Measurements from ENCODE around the gene EML1.
A peak's percentile ranks its signal among the peaks of the same experiment; 100 is the strongest.

Gene EML1

DNA sequence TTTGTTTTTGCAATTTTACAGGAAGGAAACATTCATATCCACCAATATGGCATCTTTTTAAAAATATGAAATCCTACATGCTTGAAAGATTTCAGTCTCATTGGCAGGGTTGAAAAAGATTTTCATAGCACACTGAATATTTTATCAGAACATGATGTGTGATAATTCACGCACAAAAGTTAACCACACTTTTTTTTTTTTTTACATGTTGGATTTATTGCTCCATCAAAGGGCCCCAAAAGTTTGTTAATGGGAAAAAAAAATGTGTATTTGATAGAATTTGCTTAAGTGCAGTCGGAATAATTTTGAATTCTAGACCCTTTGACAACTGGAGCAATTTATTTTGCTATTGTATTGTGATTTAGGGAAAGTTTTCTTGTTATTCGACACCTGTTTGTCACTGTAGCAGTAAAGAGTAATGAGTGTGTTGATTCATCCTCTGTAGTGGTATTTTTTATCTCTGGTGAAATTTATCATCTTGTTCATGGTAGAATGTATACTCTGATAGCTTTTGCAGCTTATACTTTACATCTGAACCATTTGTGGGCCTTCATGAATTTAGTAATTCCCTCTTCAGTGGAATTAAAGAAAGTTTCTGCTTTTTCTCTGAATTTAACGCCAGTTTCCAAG lies 1.1 kb downstream of the EML1 start:
- intact Hi-C loops (cut with DNase I), result no loop called here
- no peak for DNase-seq

DNA sequence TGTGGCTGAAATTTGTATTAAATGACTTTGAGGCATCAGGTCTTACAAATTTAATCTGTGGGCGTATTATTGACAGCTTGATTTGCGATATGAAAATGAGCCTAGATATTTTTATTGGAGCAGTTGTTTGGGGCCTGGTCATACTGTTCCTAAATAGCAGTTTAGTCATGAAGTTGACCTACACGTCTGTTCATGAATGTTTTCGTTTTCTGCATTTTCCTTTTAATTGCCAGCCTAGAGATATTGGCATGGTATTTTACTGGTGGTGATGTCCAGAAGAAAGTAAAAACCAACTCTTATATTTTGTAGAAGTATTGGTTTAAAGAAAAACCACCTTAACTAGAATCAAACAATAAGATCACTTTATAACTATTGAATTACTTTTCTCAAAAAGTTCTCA lies 1.8 kb downstream of the EML1 start:
- DNase-seq, result peak in 1 of 42 donors; percentile 0
- intact Hi-C loops (cut with DNase I), result loop anchor here (5.0 kb wide), 1 partner anchor 63 kb away; no protein-coding TSS in a partner anchor

DNA sequence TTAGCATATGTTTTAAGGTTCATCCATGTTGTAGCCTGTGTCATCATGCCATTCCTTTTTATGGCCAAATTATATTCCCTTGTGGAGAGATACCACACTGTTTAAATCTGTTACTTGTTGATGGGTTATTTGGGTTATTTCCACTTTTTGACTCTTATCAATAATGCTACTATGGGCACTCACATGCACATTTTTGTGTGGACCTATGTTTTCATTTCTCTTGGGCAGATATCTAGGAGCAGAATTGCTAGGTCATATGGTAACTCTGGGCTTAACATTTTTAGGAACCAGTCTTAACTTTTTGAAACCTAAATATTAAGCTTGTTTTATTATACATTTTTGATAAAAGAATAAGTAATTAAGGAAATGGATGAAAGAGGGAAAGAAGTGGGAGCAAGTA lies 4.0 kb downstream of the EML1 start:
- intact Hi-C loops (cut with DNase I), result loop anchor here (5.0 kb wide), 1 partner anchor 65 kb away; no protein-coding TSS in a partner anchor
- no peak for DNase-seq

DNA sequence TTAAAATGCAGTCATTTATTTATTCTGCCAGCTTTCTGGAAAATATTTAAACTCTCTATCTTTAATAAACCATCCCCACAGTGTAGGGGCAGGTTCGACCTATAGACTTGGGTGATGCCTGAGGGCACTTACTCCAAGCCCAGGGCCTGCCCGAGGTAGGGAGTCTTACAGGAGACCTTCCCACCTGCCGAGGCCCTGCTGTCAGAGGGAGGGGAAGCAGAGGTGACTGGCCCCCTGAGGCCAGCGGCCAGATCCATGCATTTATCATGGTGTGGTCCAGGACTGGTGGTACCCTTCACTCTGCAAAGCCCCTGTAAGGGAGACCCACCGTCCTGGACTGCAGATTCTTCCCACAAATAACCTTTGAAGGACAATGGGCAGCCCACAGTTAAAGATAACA lies 7.6 kb downstream of the EML1 start:
- DNase-seq, result peak in 4 of 42 donors; percentile 5 to 18 (median 10)
- intact Hi-C loops (cut with DNase I), result no loop called here

DNA sequence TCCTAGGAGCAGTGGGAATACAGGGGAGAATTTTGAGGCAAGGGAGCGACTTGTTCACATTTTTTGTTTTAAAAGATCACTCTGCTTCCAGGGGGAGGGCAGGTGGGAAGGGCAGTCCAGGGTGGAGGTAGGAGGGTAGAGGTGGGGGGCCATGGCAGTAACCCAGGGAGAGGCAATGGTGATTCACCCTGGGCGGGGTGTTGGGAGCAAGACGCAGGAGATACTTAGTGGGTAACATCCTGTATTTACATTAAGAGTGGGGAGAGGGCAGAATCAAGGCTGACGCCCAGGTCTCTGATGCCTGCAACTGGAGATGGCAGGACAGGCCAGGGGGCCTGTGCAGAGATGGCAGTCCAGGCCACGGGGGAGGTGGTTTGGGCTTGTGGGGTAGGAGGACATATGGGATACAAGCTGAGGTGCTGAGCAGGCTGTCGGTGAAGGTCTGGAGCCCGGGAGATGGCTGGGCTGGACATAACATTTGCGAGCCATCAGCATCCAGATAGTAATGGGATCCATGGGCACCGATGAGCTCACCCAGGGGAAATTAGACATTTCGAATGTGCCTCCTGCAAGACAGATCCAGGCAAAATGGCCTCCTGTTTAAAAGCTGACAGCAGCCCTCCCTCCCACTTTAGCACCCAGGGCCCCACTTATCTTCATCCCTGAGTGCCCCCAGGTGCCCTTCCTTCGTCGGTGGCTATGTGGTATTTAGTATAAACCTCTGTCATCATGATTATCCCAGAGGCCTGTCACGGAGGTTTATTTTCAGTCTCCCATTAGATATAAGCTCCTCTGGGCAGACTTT lies 9.3 kb downstream of the EML1 start:
- peak in 1 of 42 donors; percentile 29 for DNase-seq
- intact Hi-C loops (cut with DNase I), result no loop called here

DNA sequence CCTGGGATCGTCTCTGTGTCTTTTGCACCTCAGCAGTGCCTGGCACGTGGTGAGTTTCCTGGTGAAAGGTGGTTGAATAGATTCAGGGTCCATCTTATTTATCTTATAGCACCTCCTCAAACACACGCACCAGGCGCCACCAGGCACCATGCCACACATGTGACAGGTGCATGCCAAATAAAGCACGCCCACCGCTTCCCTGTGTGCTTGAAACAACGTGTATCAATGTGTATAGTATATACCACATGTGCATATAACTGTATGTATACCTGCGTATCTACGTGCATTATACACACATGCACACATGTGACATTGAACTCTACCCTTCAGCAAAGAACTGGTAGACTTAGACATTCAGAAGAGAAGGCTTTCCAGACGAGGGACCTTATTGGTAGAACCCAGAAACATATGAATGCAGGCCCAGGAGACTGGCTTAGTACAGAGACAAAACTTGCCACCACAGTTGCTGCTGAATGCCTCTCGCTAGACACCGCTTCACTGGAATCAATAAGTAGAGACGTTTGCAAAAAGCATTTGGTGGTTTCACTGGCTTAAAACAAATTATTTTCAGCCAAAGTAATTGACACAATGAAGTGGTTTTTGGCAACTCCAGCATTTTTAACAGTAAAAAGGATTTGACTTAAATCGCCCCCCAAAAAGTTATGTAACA lies 10.0 kb downstream of the EML1 start:
- intact Hi-C loops (cut with DNase I), result no loop called here
- peak in 3 of 42 donors; percentile 3 to 33 (median 7) for DNase-seq

DNA sequence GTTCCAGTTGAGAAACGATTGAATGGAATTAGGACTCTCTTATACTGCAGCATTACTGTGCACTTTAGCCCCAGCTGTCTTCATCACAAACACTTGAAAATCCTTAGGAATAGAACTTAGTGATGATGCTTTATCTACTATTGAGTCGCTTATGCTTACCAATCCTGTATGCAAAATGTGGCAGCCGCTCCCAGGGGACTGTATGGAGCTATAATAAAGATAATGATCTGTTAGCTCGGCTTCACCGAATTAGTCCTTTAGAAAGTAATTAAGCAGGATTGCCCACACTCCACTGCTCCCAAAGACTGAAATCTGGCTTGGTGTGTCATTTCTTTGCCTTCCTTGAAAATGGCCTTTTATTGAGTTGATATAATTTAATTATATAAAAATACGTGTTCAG lies 10.6 kb downstream of the EML1 start:
- DNase-seq, result peak in 2 of 42 donors; percentile 10 to 27

DNA sequence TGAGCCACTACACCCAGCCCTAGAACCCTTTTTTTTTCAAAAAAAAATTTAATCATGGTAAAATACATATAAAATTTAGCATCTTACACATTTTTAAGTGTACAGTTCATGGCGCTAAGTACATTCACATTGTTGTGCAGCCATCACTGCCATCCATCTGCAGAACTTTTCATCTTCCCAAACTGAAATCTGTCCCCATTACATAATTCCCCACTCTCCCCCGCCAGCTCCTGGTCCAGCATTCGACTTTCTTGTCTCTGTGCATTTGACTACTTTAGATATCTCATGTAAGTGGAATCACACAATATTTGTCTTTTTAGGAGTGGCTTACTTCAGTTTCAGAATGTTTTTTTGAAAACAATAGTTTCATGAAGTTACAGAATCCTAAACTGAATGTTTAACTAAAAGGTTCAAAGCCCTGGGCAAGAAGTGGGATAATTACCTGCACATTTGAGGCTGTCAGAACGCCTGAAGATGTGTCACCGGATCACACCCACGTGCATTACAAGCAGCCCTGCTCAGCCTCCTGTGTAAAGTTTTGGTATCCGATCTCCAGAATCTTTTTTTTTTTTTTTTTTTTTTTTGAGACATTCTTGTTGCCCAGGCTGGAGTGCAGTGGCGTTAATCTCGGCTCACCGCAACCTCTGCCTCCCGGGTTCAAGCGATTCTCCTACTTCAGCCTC lies 12.7 kb downstream of the EML1 start:
- peak in 36 of 42 donors; percentile 42 to 88 (median 62) for DNase-seq
- intact Hi-C loops (cut with DNase I), result no loop called here

More for the DNA sequence above, 10.6 kb downstream of the EML1 start:
- intact Hi-C loops (cut with DNase I), result no loop called here

DNA sequence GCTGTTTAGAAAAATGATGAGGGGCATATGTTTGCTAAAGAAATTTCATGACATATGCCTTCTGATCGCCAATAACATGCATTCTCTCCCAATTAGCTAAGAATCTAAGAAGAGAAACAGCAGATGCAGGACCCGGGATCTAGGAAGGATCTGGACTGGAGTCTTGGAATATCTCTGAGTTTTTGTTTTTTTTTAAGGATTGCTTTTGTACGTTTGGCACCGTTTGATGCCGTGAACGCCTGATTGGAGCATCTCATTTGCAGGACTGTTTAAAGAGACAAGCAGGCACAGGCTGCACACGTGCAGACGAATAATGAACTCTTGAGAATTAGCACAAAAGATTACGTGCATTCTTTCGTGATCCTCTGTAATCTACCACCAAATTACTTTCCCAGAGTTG lies 13.6 kb downstream of the EML1 start:
- intact Hi-C loops (cut with DNase I), result no loop called here

DNA sequence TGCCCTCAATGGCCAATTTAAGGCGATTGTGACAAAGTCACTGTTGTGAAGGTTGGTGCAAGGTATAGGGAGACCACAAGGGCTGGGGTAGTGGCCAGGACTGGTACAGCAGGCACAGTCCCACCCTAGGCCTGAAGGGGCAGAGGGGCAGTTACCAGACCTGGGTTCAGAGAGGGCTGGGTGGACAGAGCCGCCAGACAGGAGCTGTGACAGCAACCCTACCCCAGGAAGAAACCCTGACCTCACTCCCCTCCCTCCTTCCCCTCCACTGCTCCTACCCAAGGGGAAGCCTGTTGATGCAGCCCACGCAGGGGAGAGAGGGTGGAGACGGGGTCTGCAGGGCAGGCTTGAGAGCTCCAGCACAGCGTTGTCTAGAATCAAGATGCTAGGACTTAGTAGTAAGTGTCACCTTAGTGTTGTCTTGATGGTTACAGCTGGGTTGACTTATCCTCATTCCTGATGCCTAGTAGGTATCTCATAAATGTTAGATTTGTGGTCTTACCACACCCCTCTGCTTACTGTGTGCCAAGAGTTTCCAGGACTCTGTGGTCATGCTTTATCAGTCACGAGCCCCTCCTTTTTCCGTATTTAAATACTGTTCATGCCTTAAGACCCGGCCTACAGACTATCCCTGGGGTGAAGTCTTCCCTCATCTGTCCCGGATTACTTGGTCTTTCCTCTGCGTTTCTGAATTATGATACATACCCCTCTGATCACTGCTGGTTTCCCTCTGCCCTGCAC lies 14.4 kb downstream of the EML1 start:
- peak in 2 of 42 donors; percentile 3 to 7 for DNase-seq
- intact Hi-C loops (cut with DNase I), result no loop called here

More for the DNA sequence above, 13.6 kb downstream of the EML1 start:
- DNase-seq, result peak in 1 of 42 donors; percentile 16

DNA sequence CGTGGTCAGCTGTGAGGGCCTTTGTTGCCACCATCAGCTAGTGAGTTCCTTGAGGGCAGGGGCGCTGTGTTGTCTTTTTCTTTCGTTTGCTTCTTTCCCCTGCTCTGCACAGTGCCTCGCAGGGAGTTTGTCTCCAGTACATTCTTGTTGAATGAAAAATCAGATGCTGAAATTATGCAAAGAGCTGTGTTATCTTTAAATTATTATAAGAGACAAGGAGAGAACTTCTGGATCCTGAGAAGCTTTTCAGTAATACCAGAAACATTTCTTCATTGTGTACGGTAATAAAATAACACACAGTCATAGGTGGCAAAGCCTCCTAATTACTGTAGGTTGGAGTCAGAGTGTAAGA lies 14.9 kb downstream of the EML1 start:
- peak in 1 of 42 donors; percentile 13 for DNase-seq
- intact Hi-C loops (cut with DNase I), result no loop called here

DNA sequence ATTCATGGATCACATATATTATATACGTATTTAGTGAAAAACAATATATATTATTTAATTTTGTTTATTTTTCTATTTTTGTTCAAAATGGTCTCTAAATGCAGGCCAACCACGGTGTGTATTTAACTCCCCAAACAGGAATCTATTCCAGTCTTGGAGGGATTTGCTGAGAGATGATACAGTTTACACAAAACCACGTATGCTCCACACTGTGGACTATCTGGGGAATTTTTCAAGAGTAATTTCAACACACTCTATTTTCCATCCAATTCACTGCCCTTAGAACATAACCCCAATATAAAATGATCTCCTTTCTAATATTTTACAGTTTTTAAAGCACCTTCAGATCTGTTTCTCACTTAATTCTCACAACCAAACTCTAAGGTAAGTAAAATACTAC lies 15.3 kb downstream of the EML1 start:
- intact Hi-C loops (cut with DNase I), result no loop called here

DNA sequence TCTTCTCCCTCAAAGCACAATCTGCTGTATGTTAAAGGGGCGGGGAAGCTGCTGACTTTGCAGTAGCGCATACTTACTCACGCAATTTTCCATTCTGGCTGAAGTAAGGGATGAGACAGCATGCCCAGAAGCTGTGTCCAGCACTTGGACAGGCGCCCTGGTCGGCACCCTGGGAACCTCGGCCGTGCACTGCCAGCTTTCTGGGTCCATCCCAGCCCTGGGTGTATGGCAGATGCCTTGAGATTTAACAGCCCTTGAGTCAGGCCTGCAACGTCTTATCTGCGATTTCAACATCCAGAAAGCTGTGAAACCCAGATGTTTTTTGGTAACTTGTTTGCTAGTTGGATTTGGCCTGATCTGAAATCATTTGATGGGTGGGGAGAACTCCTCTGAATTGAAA lies 16.1 kb downstream of the EML1 start:
- intact Hi-C loops (cut with DNase I), result no loop called here
- peak in 26 of 42 donors; percentile 38 to 75 (median 53) for DNase-seq

More for the DNA sequence above, 15.3 kb downstream of the EML1 start:
- no peak for DNase-seq

DNA sequence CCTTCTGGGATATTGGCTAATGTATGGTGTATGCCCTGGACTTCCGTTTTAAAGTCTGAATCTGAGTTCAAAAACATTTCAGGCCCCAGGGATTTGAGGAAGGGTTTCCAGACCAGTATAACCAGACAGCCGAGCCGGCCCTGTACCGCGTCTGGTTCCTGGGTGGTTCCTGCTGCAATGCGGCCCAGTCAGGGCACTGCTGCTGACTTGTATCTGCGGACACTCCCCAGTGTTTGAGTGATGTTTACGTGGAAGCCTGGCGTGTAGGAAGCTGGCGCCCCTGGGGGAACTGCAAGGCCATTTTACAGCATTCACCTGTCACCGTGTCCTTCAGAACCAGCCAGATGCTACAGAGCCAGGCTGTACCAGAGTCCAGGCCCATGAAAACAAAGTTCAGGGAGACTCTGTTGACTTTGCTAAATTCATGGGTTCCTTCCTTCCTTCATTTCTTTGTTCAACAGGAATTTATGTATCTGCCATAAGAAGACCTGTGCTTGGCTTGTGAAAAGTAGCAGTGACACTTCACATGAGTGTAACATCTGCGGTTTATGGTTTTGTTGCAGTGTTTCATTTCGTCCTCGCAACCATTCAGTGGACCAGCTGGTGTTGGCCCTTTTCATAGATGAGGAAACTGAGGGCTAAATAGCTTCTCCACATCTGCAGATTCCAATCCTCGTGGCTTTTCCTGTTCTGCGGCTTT lies 16.8 kb downstream of the EML1 start:
- intact Hi-C loops (cut with DNase I), result no loop called here
- DNase-seq, result peak in 5 of 42 donors; percentile 3 to 44 (median 18)

DNA sequence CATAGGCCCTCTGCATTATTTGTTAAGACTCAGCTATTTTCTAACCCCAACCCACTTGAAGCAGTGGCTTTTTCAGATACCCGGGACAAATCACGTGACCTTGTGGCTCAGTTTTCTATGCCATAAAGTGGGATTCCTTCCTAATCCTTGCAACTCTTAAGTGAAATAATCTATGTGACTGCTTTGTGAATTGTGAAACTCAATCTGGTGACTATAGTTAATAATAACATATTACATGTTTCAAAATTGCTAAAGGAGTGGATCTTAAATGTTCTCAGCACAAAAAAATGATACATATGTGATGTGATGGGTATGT lies 17.3 kb downstream of the EML1 start:
- no peak for DNase-seq
- intact Hi-C loops (cut with DNase I), result no loop called here

DNA sequence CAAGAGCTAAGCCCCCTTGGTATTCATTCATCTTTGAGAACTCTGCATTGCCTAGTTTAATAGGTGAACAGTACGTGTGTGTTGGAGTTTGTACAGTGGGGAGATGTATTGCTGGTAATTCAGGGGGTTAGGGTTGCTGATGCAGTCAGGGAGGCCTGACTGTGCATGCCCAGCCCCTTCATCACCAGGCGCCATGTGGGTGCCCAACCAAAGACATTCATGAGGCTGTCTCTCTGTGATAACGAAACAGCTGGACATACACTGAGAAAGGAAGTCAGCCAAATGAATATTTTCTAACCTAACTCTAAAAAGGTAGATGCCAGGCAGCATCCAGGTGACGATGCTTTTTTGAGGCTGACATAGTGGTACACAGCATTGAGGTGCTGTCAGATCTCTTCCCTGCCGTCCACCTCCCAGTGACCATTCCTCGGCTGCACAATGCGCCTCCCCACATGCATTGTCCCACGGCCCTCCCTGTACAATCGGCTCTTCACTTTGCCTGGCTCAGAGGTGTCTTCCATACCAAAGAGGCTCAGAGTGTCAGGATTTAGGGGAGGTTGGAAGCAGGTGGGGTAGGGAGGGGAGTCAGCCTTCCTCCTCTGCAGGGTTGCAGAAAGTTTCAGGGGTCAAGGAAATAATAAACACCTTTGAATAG lies 19.0 kb downstream of the EML1 start:
- intact Hi-C loops (cut with DNase I), result no loop called here

DNA sequence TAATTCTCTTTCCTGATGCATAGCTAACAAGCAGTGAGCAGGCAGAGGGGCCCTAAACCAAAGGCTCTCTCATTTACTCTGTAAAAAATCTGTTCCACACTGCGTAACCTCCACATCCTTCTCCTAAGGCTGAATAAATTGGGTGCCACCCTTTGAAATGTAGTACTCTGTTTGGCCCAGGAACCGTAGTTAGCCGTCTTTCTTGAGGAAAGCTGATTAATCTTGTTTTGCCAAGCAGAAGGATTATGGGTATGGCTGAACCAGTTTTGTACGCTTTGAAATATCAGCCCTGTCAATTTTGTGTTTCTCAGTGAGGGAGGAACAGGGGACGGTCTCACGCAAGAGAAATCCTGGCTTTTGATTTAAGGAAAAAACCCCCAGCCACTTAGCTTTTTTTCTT lies 19.7 kb downstream of the EML1 start:
- DNase-seq, result peak in 4 of 42 donors; percentile 3 to 36 (median 4)
- intact Hi-C loops (cut with DNase I), result no loop called here

More for the DNA sequence above, 19.0 kb downstream of the EML1 start:
- DNase-seq, result peak in 5 of 42 donors; percentile 2 to 26 (median 9)

DNA sequence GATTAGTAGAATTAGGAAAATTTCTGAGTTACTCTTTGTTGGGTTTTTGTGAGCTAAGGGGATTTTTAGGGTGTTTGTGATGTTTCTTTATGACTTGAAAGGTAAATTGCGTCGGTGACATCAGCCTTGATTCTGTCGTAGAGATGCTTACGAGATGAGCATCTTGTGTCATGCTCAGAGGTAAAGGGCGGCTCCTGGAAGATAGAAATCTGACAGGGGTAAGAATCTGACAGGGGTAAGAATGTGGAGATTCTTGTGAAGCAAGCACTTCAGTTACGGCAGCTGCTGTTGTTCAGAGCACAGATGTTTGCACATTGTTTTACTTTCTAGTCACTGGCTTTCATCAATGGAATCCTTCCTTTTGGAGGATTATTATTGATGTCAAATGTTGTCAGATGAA lies 22.5 kb downstream of the EML1 start:
- DNase-seq, result peak in 3 of 42 donors; percentile 7 to 39 (median 10)

More for the DNA sequence above, 22.5 kb downstream of the EML1 start:
- intact Hi-C loops (cut with DNase I), result no loop called here

Data from head of caudate nucleus (tissue), 42 donors.